Skeletal muscle satellite cell (primary cell): ENCODE results near the gene HPGD.

Experiments
- H3K27me3 ChIP-seq: 2 replicates; pipeline ENCODE4 v1.7.0; 2013; ENCODE audit warnings: low read length; ENCODE audit not compliant: control insufficient read depth, insufficient read depth
- H3K36me3 ChIP-seq: 2 replicates; pipeline ENCODE4 v1.7.0; 2013; ENCODE audit warnings: mild to moderate bottlenecking, control low read depth, low read length; ENCODE audit not compliant: insufficient read depth
- H3K4me1 ChIP-seq: 2 replicates; pipeline ENCODE4 v1.7.0; 2013; ENCODE audit warnings: low read length; ENCODE audit not compliant: control insufficient read depth, insufficient read depth
- H3K4me2 ChIP-seq: 2 replicates; pipeline ENCODE4 v1.7.0; 2013; ENCODE audit warnings: mild to moderate bottlenecking, low read length
- H3K4me3 ChIP-seq: 2 replicates; pipeline ENCODE4 v1.7.0; 2013; ENCODE audit warnings: low read length
- H3K9ac ChIP-seq: 2 replicates; pipeline ENCODE4 v1.7.0; 2013; ENCODE audit warnings: mild to moderate bottlenecking, low read depth, low read length, moderate library complexity
- H3K9me3 ChIP-seq: replicated peaks from 2 replicates; pipeline ENCODE4 v1.7.0; 2013; ENCODE audit warnings: mild to moderate bottlenecking, control low read depth, low read length

Gene HPGD

GRCh38 chr4:174545268-174545667 lies 23.0 kb upstream of the HPGD start:
- H3K27me3 ChIP-seq, result no peaks in the 10 kb centered on the region
- no peak overlapping the region for H3K4me3 ChIP-seq
- H3K9me3 ChIP-seq, result no peaks in the 10 kb centered on the region
- no peaks in the 10 kb centered on the region for H3K4me1 ChIP-seq
- H3K4me2 ChIP-seq, result no peak overlapping the region
- no peak overlapping the region for H3K9ac ChIP-seq
- no peaks in the 10 kb centered on the region for H3K36me3 ChIP-seq

- H3K4me1 ChIP-seq, result no peaks in the 10 kb centered on the region
- H3K9ac ChIP-seq, result no peak overlapping the region
- H3K4me3 ChIP-seq, result no peak overlapping the region
- H3K27me3 ChIP-seq, result no peaks in the 10 kb centered on the region
- no peak overlapping the region for H3K4me2 ChIP-seq
- H3K9me3 ChIP-seq, result no peaks in the 10 kb centered on the region
- no peaks in the 10 kb centered on the region for H3K36me3 ChIP-seq
Observed at GRCh38 chr4:174544496-174544895, 22.2 kb upstream of the HPGD start.

- H3K4me3 ChIP-seq, result no peak overlapping the region
- H3K4me1 ChIP-seq, result no peaks in the 10 kb centered on the region
- no peaks in the 10 kb centered on the region for H3K9me3 ChIP-seq
- H3K36me3 ChIP-seq, result no peaks in the 10 kb centered on the region
- H3K4me2 ChIP-seq, result no peak overlapping the region
- H3K27me3 ChIP-seq, result no peaks in the 10 kb centered on the region
- H3K9ac ChIP-seq, result no peak overlapping the region
Observed at GRCh38 chr4:174540175-174540574, 17.9 kb upstream of the HPGD start.

- no peaks in the 10 kb centered on the region for H3K4me1 ChIP-seq
- H3K4me3 ChIP-seq, result no peak overlapping the region
- no peaks in the 10 kb centered on the region for H3K27me3 ChIP-seq
- H3K9ac ChIP-seq, result no peak overlapping the region
- no peaks in the 10 kb centered on the region for H3K9me3 ChIP-seq
- H3K4me2 ChIP-seq, result no peak overlapping the region
- no peaks in the 10 kb centered on the region for H3K36me3 ChIP-seq
Observed at GRCh38 chr4:174539571-174539970, 17.3 kb upstream of the HPGD start.

- Histone ChIP-seq H3K4me3 (no peak overlapping the region), H3K4me1 (no peaks in the 10 kb centered on the region), H3K9me3 (no peaks in the 10 kb centered on the region), H3K4me2 (no peak overlapping the region), H3K9ac (no peak overlapping the region), H3K36me3 (no peaks in the 10 kb centered on the region), H3K27me3 (no peaks in the 10 kb centered on the region)
Observed at GRCh38 chr4:174538876-174539250, 16.6 kb upstream of the HPGD start.

- Histone ChIP-seq H3K27me3 (no peaks in the 10 kb centered on the region), H3K9ac (no peak overlapping the region), H3K9me3 (no peaks in the 10 kb centered on the region), H3K4me2 (no peak overlapping the region), H3K4me3 (no peak overlapping the region), H3K36me3 (no peaks in the 10 kb centered on the region), H3K4me1 (no peaks in the 10 kb centered on the region)
Observed at GRCh38 chr4:174538123-174538875, 16.0 kb upstream of the HPGD start.

- Histone ChIP-seq H3K9ac (no peak overlapping the region), H3K27me3 (no peaks in the 10 kb centered on the region), H3K4me3 (no peak overlapping the region), H3K9me3 (no peaks in the 10 kb centered on the region), H3K4me1 (no peaks in the 10 kb centered on the region), H3K36me3 (no peaks in the 10 kb centered on the region), H3K4me2 (no peak overlapping the region)
Observed at GRCh38 chr4:174537634-174538033, 15.3 kb upstream of the HPGD start.

- no peaks in the 10 kb centered on the region for H3K27me3 ChIP-seq
- no peak overlapping the region for H3K4me3 ChIP-seq
- no peak overlapping the region for H3K4me2 ChIP-seq
- H3K9ac ChIP-seq, result no peak overlapping the region
- no peaks in the 10 kb centered on the region for H3K4me1 ChIP-seq
- H3K9me3 ChIP-seq, result no peaks in the 10 kb centered on the region
- no peaks in the 10 kb centered on the region for H3K36me3 ChIP-seq
Observed at GRCh38 chr4:174534461-174534860, 12.2 kb upstream of the HPGD start.

GRCh38 chr4:174532445-174532844 lies 10.2 kb upstream of the HPGD start:
- Histone ChIP-seq H3K27me3 (no peaks in the 10 kb centered on the region), H3K36me3 (no peaks in the 10 kb centered on the region), H3K9me3 (no peaks in the 10 kb centered on the region), H3K4me1 (no peaks in the 10 kb centered on the region), H3K4me2 (no peak overlapping the region), H3K4me3 (no peak overlapping the region), H3K9ac (no peak overlapping the region)

GRCh38 chr4:174531486-174531885 lies 9.2 kb upstream of the HPGD start:
- no peaks in the 10 kb centered on the region for H3K9me3 ChIP-seq
- H3K36me3 ChIP-seq, result no peaks in the 10 kb centered on the region
- no peak overlapping the region for H3K4me3 ChIP-seq
- H3K4me2 ChIP-seq, result no peak overlapping the region
- H3K27me3 ChIP-seq, result no peaks in the 10 kb centered on the region
- no peaks in the 10 kb centered on the region for H3K4me1 ChIP-seq
- H3K9ac ChIP-seq, result no peak overlapping the region

GRCh38 chr4:174528226-174528625 lies 5.9 kb upstream of the HPGD start:
- Histone ChIP-seq H3K36me3 (no peaks in the 10 kb centered on the region), H3K4me3 (no peak overlapping the region), H3K4me2 (no peak overlapping the region), H3K9me3 (no peaks in the 10 kb centered on the region), H3K4me1 (peaks cover 2% of the 10 kb centered on the region), H3K27me3 (peaks cover 2% of the 10 kb centered on the region), H3K9ac (no peak overlapping the region)

GRCh38 chr4:174526731-174527130 lies 4.4 kb upstream of the HPGD start:
- no peak overlapping the region for H3K9ac ChIP-seq
- H3K4me1 ChIP-seq, result peaks cover 11% of the 10 kb centered on the region
- H3K27me3 ChIP-seq, result peaks cover 6% of the 10 kb centered on the region
- H3K4me2 ChIP-seq, result no peak overlapping the region
- no peak overlapping the region for H3K4me3 ChIP-seq
- H3K36me3 ChIP-seq, result no peaks in the 10 kb centered on the region
- no peaks in the 10 kb centered on the region for H3K9me3 ChIP-seq
